ENCODE data around the gene TNFSF13B. TPM values are rescaled to one million over a fixed set of nuclear protein-coding genes. Genes with fewer than 3 reads are reported as not detected.

The TNFSF13B gene
- total RNA-seq, 2 donors from 2014 or later: 0.35 to 1.5 TPM

GRCh38 chr13:108315991-108316390 is 46.5 kb downstream of the TNFSF13B start:
- H3K4me1 Mint-ChIP-seq: peaks cover 6% of the 10 kb centered on the region
- no peak for DNase-seq
- TF ChIP-seq, protein P1, sequence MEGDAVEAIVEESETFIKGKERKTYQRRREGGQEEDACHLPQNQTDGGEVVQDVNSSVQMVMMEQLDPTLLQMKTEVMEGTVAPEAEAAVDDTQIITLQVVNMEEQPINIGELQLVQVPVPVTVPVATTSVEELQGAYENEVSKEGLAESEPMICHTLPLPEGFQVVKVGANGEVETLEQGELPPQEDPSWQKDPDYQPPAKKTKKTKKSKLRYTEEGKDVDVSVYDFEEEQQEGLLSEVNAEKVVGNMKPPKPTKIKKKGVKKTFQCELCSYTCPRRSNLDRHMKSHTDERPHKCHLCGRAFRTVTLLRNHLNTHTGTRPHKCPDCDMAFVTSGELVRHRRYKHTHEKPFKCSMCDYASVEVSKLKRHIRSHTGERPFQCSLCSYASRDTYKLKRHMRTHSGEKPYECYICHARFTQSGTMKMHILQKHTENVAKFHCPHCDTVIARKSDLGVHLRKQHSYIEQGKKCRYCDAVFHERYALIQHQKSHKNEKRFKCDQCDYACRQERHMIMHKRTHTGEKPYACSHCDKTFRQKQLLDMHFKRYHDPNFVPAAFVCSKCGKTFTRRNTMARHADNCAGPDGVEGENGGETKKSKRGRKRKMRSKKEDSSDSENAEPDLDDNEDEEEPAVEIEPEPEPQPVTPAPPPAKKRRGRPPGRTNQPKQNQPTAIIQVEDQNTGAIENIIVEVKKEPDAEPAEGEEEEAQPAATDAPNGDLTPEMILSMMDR (conservative IDR thresholded peaks at IDR 0.05): no peak
- no peak overlapping the region for H3K4me3 ChIP-seq (ENCODE audit: low read length)
- no peaks in the 10 kb centered on the region for H3K36me3 Mint-ChIP-seq (ENCODE audit: low read depth)
- H3K9me3 ChIP-seq (ENCODE audit: control insufficient read depth, low read length): peaks cover 4% of the 10 kb centered on the region
- H3K9ac ChIP-seq (ENCODE audit: extremely low read depth, low read length, poor library complexity, severe bottlenecking): no peak overlapping the region
- H3K27ac ChIP-seq (ENCODE audit: low read depth, low read length): no peak overlapping the region
- H3K27me3 Mint-ChIP-seq (ENCODE audit: insufficient read depth): peaks cover 2% of the 10 kb centered on the region
- peaks cover 5% of the 10 kb centered on the region for H3K4me1 ChIP-seq (ENCODE audit: control insufficient read depth, insufficient read depth, low read length)
- no peaks in the 10 kb centered on the region for H3K27me3 ChIP-seq (ENCODE audit: control insufficient read depth, insufficient read depth, low read length, poor library complexity, severe bottlenecking)
- H3K36me3 ChIP-seq (ENCODE audit: control insufficient read depth, insufficient read depth, low read length): no peaks in the 10 kb centered on the region
- peaks cover 3% of the 10 kb centered on the region for H3K9me3 Mint-ChIP-seq
- H3K27ac Mint-ChIP-seq: peak overlapping the region; percentile 12
- 84% methylated on average over 3 of the region's 3 CpGs; no CpG with 5 or more reads in 1 of the 2 experiments for WGBS, 2 experiments (ENCODE audit: insufficient coverage in 1 of 2, insufficient read length in 1 of 2)
- no peak overlapping the region for H3K4me3 Mint-ChIP-seq

DNA sequence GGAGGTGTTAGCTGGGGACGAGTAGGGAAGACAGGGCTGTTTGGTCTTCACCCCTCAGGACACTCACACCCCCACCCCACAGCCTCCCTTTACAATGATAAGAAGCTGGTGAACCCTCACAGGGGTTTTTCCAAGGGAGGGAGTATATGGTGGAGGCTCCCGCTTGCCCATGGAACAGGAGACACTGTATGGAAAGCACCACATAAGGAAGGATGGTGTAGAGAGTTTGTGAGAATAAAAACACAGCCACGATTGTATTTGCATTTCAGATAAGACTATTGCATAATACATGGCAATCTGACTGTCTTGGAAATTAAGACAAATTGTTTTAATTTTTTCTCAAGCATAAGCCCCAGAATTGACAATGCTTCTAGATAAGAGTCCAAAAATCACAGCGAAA is 46.9 kb downstream of the TNFSF13B start:
- TF ChIP-seq, protein P1 (conservative IDR thresholded peaks at IDR 0.05): no peak
- Histone ChIP-seq H3K9ac (ENCODE audit: extremely low read depth, low read length, poor library complexity, severe bottlenecking) (no peak overlapping the region), H3K27me3 (ENCODE audit: control insufficient read depth, insufficient read depth, low read length, poor library complexity, severe bottlenecking) (no peaks in the 10 kb centered on the region), H3K4me1 (ENCODE audit: control insufficient read depth, insufficient read depth, low read length) (peaks cover 5% of the 10 kb centered on the region), H3K4me3 (ENCODE audit: low read length) (no peak overlapping the region), H3K36me3 (ENCODE audit: control insufficient read depth, insufficient read depth, low read length) (no peaks in the 10 kb centered on the region), H3K27ac (ENCODE audit: low read depth, low read length) (no peak overlapping the region), H3K9me3 (ENCODE audit: control insufficient read depth, low read length) (peaks cover 4% of the 10 kb centered on the region)
- DNase-seq: no peak
- WGBS, 2 experiments (ENCODE audit: insufficient coverage in 1 of 2, insufficient read length in 1 of 2): 96% methylated on average over 3 of the region's 4 CpGs
- H3K27ac Mint-ChIP-seq: no peak overlapping the region
- no peaks in the 10 kb centered on the region for H3K36me3 Mint-ChIP-seq (ENCODE audit: low read depth)
- H3K9me3 Mint-ChIP-seq: peaks cover 3% of the 10 kb centered on the region
- H3K4me1 Mint-ChIP-seq: peaks cover 6% of the 10 kb centered on the region
- no peak overlapping the region for H3K4me3 Mint-ChIP-seq
- peaks cover 2% of the 10 kb centered on the region for H3K27me3 Mint-ChIP-seq (ENCODE audit: insufficient read depth)

DNA sequence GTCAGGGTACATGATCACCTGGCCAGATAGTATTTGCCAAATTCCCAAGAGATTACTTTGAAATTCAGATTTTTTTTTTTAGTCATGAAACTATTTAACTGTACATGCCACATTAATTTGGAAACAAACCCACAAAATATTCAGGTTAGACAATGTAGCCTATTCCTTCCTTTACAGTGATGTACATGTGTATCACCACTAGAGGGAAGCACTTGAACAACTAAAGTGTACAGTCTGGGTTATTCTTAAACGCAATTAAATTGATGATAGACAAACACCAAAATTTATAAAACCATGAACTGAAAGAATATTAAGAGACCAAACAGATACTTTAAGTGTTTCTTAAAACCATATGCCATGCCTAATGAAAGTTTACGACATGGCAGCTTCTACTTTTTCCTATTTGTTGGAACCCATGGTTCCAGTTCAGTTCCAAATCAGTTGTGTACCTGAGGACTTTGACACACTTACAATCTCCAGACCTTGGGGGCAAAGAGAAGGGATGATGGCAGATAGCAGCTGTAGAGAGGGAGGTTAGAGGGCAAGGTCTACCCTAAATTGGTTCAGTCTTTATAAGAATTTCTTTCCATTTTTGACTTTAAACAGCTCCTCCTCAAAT is 52.8 kb downstream of the TNFSF13B start:
- H3K4me3 Mint-ChIP-seq: no peak overlapping the region
- peaks cover 3% of the 10 kb centered on the region for H3K9me3 Mint-ChIP-seq
- no peak for DNase-seq

More for the DNA sequence above, 52.8 kb downstream of the TNFSF13B start:
- peaks cover 1% of the 10 kb centered on the region for H3K27me3 Mint-ChIP-seq (ENCODE audit: insufficient read depth)
- TF ChIP-seq, protein P1 (conservative IDR thresholded peaks at IDR 0.05): peak; percentile 91
- Histone ChIP-seq H3K36me3 (ENCODE audit: control insufficient read depth, insufficient read depth, low read length) (no peaks in the 10 kb centered on the region), H3K27me3 (ENCODE audit: control insufficient read depth, insufficient read depth, low read length, poor library complexity, severe bottlenecking) (no peaks in the 10 kb centered on the region), H3K4me3 (ENCODE audit: low read length) (no peak overlapping the region), H3K9me3 (ENCODE audit: control insufficient read depth, low read length) (peaks cover 4% of the 10 kb centered on the region), H3K27ac (ENCODE audit: low read depth, low read length) (no peak overlapping the region), H3K4me1 (ENCODE audit: control insufficient read depth, insufficient read depth, low read length) (no peaks in the 10 kb centered on the region), H3K9ac (ENCODE audit: extremely low read depth, low read length, poor library complexity, severe bottlenecking) (no peak overlapping the region)
- 45% methylated on average over 2 of the region's 2 CpGs; no CpG with 5 or more reads in 1 of the 2 experiments for WGBS, 2 experiments (ENCODE audit: insufficient coverage in 1 of 2, insufficient read length in 1 of 2)
- H3K36me3 Mint-ChIP-seq (ENCODE audit: low read depth): no peaks in the 10 kb centered on the region
- peaks cover 10% of the 10 kb centered on the region for H3K4me1 Mint-ChIP-seq
- no peak overlapping the region for H3K27ac Mint-ChIP-seq

Data from endodermal cell (in vitro differentiated cells).